ENCODE results near the gene TOB2.

DNA sequence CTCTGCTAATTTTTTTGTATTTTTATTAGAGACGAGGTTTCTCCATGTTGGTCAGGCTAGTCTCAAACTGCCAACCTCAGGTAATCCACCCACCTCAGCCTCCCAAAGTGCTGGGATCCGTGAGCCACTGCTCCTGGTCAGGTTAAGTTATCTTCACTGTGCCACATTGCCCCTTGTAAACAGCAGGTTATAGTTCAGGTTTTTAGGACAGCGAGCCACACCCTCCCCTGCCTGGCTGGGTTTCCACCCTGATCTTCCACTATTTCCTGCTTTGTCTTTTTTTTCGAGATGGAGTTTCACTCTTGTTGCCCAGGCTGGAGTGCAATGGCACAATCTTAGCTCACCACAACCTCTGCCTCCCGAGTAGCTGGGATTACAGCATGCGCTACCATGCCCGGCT lies 38.4 kb upstream of the TOB2 start:
- TF ChIP-seq, protein P1, sequence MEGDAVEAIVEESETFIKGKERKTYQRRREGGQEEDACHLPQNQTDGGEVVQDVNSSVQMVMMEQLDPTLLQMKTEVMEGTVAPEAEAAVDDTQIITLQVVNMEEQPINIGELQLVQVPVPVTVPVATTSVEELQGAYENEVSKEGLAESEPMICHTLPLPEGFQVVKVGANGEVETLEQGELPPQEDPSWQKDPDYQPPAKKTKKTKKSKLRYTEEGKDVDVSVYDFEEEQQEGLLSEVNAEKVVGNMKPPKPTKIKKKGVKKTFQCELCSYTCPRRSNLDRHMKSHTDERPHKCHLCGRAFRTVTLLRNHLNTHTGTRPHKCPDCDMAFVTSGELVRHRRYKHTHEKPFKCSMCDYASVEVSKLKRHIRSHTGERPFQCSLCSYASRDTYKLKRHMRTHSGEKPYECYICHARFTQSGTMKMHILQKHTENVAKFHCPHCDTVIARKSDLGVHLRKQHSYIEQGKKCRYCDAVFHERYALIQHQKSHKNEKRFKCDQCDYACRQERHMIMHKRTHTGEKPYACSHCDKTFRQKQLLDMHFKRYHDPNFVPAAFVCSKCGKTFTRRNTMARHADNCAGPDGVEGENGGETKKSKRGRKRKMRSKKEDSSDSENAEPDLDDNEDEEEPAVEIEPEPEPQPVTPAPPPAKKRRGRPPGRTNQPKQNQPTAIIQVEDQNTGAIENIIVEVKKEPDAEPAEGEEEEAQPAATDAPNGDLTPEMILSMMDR (conservative IDR thresholded peaks at IDR 0.05 in 1 of 2, IDR thresholded peaks at IDR 0.05 in 1 of 2; ENCODE audit: extremely low read depth in 1 of 2, insufficient read depth in 1 of 2, low read depth in 1 of 2, low read length in 2 of 2): no peak
- no peak for TF ChIP-seq EZH2 (IDR thresholded peaks at IDR 0.05; ENCODE audit: borderline replicate concordance, low read length)

Data from mammary epithelial cell (primary cell).